HepG2 (cell line): ENCODE measurements around the gene LHX3. TPM values are rescaled to one million over a fixed set of nuclear protein-coding genes. Genes with fewer than 3 reads are reported as not detected.

Source experiments
- ATAC-seq: fragments of 200-7000 bp; cut with Tn5 transposase; 3 replicates; pipeline ENCODE4 v1.9.1; 2020; ENCODE audit warnings: mild to moderate bottlenecking, moderate library complexity
- BruUV-seq: library from RNA; stranded (reverse); fragments of 400-500 nt; replicated peaks from 2 replicates; lab custom pipeline; 2021; lab: Mats Ljungman, UMichigan
- CTCF ChIA-PET: fragments of 300-600 bp; formaldehyde crosslinking; extraction: SDS; loops from one replicate; lab custom pipeline; 2021; ENCODE audit warnings: low total read pairs, inconsistent platforms, low intra/inter-chr PET ratio; lab: Yijun Ruan, JAX
- POLR2A ChIA-PET: fragments of 350-600 bp; sonication (Branson Sonifier 250); formaldehyde crosslinking; loops from one replicate; lab custom pipeline; 2020; ENCODE audit warnings: antibody characterized with exemption, inconsistent platforms; lab: Yijun Ruan, JAX
- DNase-seq: peaks from one replicate; pipeline ENCODE4 v3.0.0-alpha.2; 2015; ENCODE audit warnings: low spot score
- FAIRE-seq: peaks from 3 replicates; lab custom pipeline; 2011; peaks lifted over from hg19 to GRCh38; lab: Jason Lieb, UNC
- H2AFZ ChIP-seq: one replicate; pipeline ENCODE4 v1.6.1; 2011; ENCODE audit warnings: low read length, inconsistent platforms
- H3K27ac ChIP-seq: fragments of 300-600 bp; 3 replicates; pipeline ENCODE4 v1.8.0; 2011; ENCODE audit warnings: mixed run types, mild to moderate bottlenecking, mixed read lengths, low read length, inconsistent platforms; ENCODE audit not compliant: insufficient read depth; ENCODE audit errors: extremely low read length
- H3K27me3 ChIP-seq, 2 experiments: fragments of 200-600 bp in 1 of 2; 2 replicates in 1 of 2; 3 replicates in 1 of 2; pipeline versions ENCODE4 v1.6.0 to v1.8.0; 2011; ENCODE audit warnings: low read length in 2 of 2, mild to moderate bottlenecking in 2 of 2, moderate library complexity in 2 of 2, inconsistent platforms in 1 of 2; ENCODE audit not compliant: insufficient read depth in 2 of 2, control insufficient read depth in 1 of 2
- H3K36me3 ChIP-seq, 2 experiments: fragments of 200-600 bp in 1 of 2; replicated peaks in 1 of 2; 2 replicates in 1 of 2; 3 replicates in 1 of 2; pipeline versions ENCODE4 v1.5.1 to v1.8.0; 2011; ENCODE audit warnings: low read length in 2 of 2, inconsistent platforms in 1 of 2; ENCODE audit not compliant: insufficient read depth in 2 of 2, control insufficient read depth in 1 of 2
- H3K4me1 ChIP-seq: 2 replicates; pipeline ENCODE4 v1.5.1; 2012; ENCODE audit warnings: low read length, inconsistent platforms; ENCODE audit not compliant: insufficient read depth
- H3K4me2 ChIP-seq: 2 replicates; pipeline ENCODE4 v1.6.0; 2011; ENCODE audit warnings: low read depth, low read length, inconsistent platforms
- H3K4me3 ChIP-seq, 3 experiments: fragments of 200-600 bp in 1 of 3; sonication (generic), shearing (Covaris generic) in 1 of 3; replicated peaks in 1 of 3; 2 replicates each; pipeline ENCODE4 v1.5.1; 2011 to 2016; ENCODE audit warnings: low read length in 3 of 3, inconsistent platforms in 2 of 3, low read depth in 2 of 3, mild to moderate bottlenecking in 2 of 3, control low read depth in 1 of 3, mixed read lengths in 1 of 3; ENCODE audit not compliant: insufficient read depth in 1 of 3
- H3K79me2 ChIP-seq: one replicate; pipeline ENCODE4 v1.6.1; 2011; ENCODE audit warnings: low read length, inconsistent platforms; ENCODE audit not compliant: insufficient read depth
- H3K9ac ChIP-seq: 2 replicates; pipeline ENCODE4 v1.6.0; 2011; ENCODE audit warnings: mild to moderate bottlenecking, low read depth, low read length, inconsistent platforms; ENCODE audit not compliant: insufficient read depth
- H3K9me3 ChIP-seq: 2 replicates; pipeline ENCODE4 v1.5.1; 2012; ENCODE audit warnings: mild to moderate bottlenecking, low read length
- H4K20me1 ChIP-seq: 2 replicates; pipeline ENCODE4 v1.6.0; 2011; ENCODE audit warnings: inconsistent platforms, mild to moderate bottlenecking, low read length, moderate library complexity; ENCODE audit not compliant: insufficient read depth
- SAFB2 ChIP-seq: sonication (generic); formaldehyde crosslinking; IDR thresholded peaks from 2 replicates; pipeline ENCODE4 v1.5.1; 2020; ENCODE audit warnings: missing genetic modification reagents, low read depth, mild to moderate bottlenecking, borderline replicate concordance
- ZKSCAN5 ChIP-seq: sonication (generic); formaldehyde crosslinking; IDR thresholded peaks from 2 replicates; pipeline ENCODE4 v1.5.1; 2020; ENCODE audit warnings: mild to moderate bottlenecking, missing genetic modification reagents
- ZNF501 ChIP-seq: sonication (generic); formaldehyde crosslinking; IDR thresholded peaks from 2 replicates; pipeline ENCODE4 v1.5.1; 2020; ENCODE audit warnings: mild to moderate bottlenecking, moderate library complexity, missing genetic modification reagents
- ZNF839 ChIP-seq: sonication (generic); formaldehyde crosslinking; IDR thresholded peaks from 2 replicates; pipeline ENCODE4 v1.4.0; 2020; ENCODE audit warnings: missing genetic modification reagents, mild to moderate bottlenecking, borderline replicate concordance
- WGBS: methylation state at CpG from one replicate; pipeline ENCODE4 v1.1.6; 2017; ENCODE audit warnings: low lambda C conversion rate; 5-methylcytosine and 5-hydroxymethylcytosine counted together
- in situ Hi-C: cut with HindIII; loops from 2 replicates; pipeline ENCODE4 v1.10.0; 2017; ENCODE audit warnings: low pct_unique_long_range_greater_than_20kb; ENCODE audit not compliant: extremely low pct_ligation_motif_present
- intact Hi-C: fragments of 100-400 bp; cut with micrococcal nuclease; formaldehyde crosslinking; loops from one replicate; pipeline ENCODE4 v1.10.0; 2022; ENCODE audit not compliant: unreplicated experiment
- polyA plus RNA-seq, 8 experiments: library from polyadenylated mRNA; depleted of rRNA in 3 of 8; stranded (reverse) in 7 of 8; unstranded in 1 of 8; fragments of >200 nt; fragmentation: Illumina TruSeq in 4 of 8; extraction: Trizol in 4 of 8; gene quantifications; 2 replicates each; pipeline versions ENCODE4 v1.2.1 to v1.2.3, GENCODE V29; 2011 to 2016; ENCODE audit warnings: low read depth in 4 of 8, missing spikeins in 1 of 8, mixed read lengths in 1 of 8; ENCODE audit not compliant: insufficient read depth in 1 of 8
- total RNA-seq, 5 experiments: library from RNA; depleted of rRNA; stranded (reverse); fragments of >200 nt; fragmentation: Illumina TruSeq; extraction: Trizol; gene quantifications; 2 replicates each; pipeline ENCODE4 v1.2.3, GENCODE V29; 2016; ENCODE audit warnings: low read depth in 1 of 5
- TF ChIP-seq, protein P1 (sequence below): sonication (generic); formaldehyde crosslinking; IDR thresholded peaks from 2 replicates; pipeline ENCODE4 v1.5.0; 2020; ENCODE audit warnings: mild to moderate bottlenecking, low read depth, missing genetic modification reagents, borderline replicate concordance
- TF ChIP-seq, protein P2 (sequence below): sonication (generic); formaldehyde crosslinking; IDR thresholded peaks from 2 replicates; pipeline ENCODE4 v1.4.0; 2020; ENCODE audit warnings: missing genetic modification reagents

LHX3 gene
- total and polyA plus RNA-seq, 2 of the 13 experiments (the other 11 are each of a cell fraction or from before 2014, with no cell fraction given): not detected

DNA sequence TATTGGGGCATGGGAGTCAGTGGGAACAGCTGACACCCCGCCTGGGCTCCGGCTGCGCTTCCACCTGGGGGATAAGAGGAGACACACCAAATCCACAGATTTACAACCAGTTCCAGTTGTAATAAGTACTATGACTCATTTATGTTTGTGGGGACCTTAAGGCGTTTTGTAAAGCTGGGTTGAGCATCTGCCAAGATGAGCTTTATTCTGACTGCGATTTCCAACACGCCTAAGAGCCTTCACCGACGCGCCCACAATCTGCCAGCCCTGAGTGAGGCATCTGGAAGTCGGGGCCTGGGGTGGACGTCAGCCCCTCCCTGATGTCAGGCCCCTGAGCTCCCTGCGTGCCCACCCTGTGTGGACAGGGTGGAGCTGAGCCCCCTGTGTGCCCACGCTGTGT lies 14.3 kb upstream of the LHX3 start:
- H3K4me2 ChIP-seq: no peak overlapping the region
- peaks cover 48 to 86% of the 10 kb centered on the region in 2 experiments for H3K36me3 ChIP-seq
- no peaks in the 10 kb centered on the region for H3K9me3 ChIP-seq
- no peak for ATAC-seq
- POLR2A ChIA-PET: no interaction called here
- H3K9ac ChIP-seq: no peak overlapping the region
- DNase-seq: no peak
- no peak overlapping the region for H3K27ac ChIP-seq
- no TSS peak for BruUV-seq
- no peaks in the 10 kb centered on the region for H3K27me3 ChIP-seq
- H2AFZ ChIP-seq: no peak overlapping the region
- FAIRE-seq: no peak
- in situ Hi-C loops (no loop called here), intact Hi-C loops (no loop called here)
- H4K20me1 ChIP-seq: peaks cover 13% of the 10 kb centered on the region; the same call in 1 of the 2 replicates
- WGBS: 100% methylated on average over 7 of the region's 13 CpGs
- H3K4me3 ChIP-seq: no peak overlapping the region
- H3K79me2 ChIP-seq: peaks cover 8% of the 10 kb centered on the region
- H3K4me1 ChIP-seq: no peaks in the 10 kb centered on the region
- CTCF ChIA-PET: no interaction called here
- TF ChIP-seq, protein P1, sequence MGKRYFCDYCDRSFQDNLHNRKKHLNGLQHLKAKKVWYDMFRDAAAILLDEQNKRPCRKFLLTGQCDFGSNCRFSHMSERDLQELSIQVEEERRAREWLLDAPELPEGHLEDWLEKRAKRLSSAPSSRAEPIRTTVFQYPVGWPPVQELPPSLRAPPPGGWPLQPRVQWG (CRISPR knock-in tag): no peak
- TF ChIP-seq ZNF839 (CRISPR knock-in tag) (no peak), ZKSCAN5 (CRISPR knock-in tag) (no peak), SAFB2 (CRISPR knock-in tag) (no peak), ZNF501 (CRISPR knock-in tag) (no peak)
- TF ChIP-seq, protein P2, sequence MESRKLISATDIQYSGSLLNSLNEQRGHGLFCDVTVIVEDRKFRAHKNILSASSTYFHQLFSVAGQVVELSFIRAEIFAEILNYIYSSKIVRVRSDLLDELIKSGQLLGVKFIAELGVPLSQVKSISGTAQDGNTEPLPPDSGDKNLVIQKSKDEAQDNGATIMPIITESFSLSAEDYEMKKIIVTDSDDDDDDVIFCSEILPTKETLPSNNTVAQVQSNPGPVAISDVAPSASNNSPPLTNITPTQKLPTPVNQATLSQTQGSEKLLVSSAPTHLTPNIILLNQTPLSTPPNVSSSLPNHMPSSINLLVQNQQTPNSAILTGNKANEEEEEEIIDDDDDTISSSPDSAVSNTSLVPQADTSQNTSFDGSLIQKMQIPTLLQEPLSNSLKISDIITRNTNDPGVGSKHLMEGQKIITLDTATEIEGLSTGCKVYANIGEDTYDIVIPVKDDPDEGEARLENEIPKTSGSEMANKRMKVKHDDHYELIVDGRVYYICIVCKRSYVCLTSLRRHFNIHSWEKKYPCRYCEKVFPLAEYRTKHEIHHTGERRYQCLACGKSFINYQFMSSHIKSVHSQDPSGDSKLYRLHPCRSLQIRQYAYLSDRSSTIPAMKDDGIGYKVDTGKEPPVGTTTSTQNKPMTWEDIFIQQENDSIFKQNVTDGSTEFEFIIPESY: no peak
- TF ChIP-seq, all 625 proteins: peak for 0
